Measurements from ENCODE around the gene RASSF3. TPM values are rescaled to one million over a fixed set of nuclear protein-coding genes. Genes with fewer than 3 reads are reported as not detected.

The RASSF3 gene
- polyA plus RNA-seq, 3 donors, result 6.6 to 77.9 (median 14.5) TPM

DNA sequence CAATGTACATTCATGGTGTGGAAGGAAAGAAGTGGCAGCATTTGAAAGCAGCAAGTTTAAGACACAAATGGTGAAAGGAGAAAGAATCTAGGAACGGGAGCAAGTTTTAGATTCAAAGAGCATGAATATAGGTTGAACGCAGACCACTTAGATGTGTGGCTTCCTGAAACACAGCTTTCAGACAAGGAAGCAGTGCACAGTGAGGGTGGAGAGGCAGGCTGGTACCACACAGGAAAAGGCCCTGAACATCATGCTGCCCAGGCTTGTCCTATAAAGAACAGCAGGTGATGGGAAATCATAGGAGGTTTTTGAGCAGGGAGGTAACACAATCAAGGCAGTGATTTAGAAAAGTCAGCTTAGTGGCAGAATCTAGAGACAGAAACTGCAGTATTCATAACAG is 113.3 kb downstream of the RASSF3 start:
- intact Hi-C loops (cut with micrococcal nuclease), result no loop called here
- peak overlapping the region in 1 of 7 donors; percentile 31 for H3K27ac Mint-ChIP-seq
- Histone ChIP-seq H3K4me3 (replicated peaks in 1 of 3; ENCODE audit: low read depth in 2 of 3, low read length in 3 of 3) (no peak overlapping the region), H3K9ac (ENCODE audit: insufficient read depth, low read length, poor library complexity, severe bottlenecking) (no peak overlapping the region), H4K20me1 (ENCODE audit: insufficient read depth, low read length) (peaks cover 6% of the 10 kb centered on the region), H3K36me3 (replicated peaks in 1 of 2; ENCODE audit: control insufficient read depth in 1 of 2, insufficient read depth in 2 of 2, low read length in 2 of 2) (peaks cover 86 to 97% of the 10 kb centered on the region in 2 donors), H3K27me3 (ENCODE audit: control insufficient read depth in 2 of 2, insufficient read depth in 2 of 2, low read length in 2 of 2) (no peaks in the 10 kb centered on the region), H3K4me2 (replicated peaks; ENCODE audit: extremely low read depth, low read length, poor library complexity, severe bottlenecking) (no peak overlapping the region), H3K79me2 (ENCODE audit: insufficient read depth, low read length) (no peaks in the 10 kb centered on the region), H3K9me3 (replicated peaks in 1 of 2; ENCODE audit: control insufficient read depth in 1 of 2, insufficient read depth in 1 of 2, low read length in 2 of 2) (no peaks in the 10 kb centered on the region), H3K27ac (ENCODE audit: low read depth in 1 of 2, low read length in 2 of 2) (peak overlapping the region in 1 of 2 donors; percentile 23), H2AFZ (ENCODE audit: insufficient read depth, low read depth, low read length, poor library complexity, severe bottlenecking) (no peak overlapping the region), H3K4me1 (ENCODE audit: control insufficient read depth in 1 of 2, insufficient read depth in 2 of 2, low read length in 2 of 2) (peaks cover 2% of the 10 kb centered on the region in 2 donors)
- TF ChIP-seq, protein P1, sequence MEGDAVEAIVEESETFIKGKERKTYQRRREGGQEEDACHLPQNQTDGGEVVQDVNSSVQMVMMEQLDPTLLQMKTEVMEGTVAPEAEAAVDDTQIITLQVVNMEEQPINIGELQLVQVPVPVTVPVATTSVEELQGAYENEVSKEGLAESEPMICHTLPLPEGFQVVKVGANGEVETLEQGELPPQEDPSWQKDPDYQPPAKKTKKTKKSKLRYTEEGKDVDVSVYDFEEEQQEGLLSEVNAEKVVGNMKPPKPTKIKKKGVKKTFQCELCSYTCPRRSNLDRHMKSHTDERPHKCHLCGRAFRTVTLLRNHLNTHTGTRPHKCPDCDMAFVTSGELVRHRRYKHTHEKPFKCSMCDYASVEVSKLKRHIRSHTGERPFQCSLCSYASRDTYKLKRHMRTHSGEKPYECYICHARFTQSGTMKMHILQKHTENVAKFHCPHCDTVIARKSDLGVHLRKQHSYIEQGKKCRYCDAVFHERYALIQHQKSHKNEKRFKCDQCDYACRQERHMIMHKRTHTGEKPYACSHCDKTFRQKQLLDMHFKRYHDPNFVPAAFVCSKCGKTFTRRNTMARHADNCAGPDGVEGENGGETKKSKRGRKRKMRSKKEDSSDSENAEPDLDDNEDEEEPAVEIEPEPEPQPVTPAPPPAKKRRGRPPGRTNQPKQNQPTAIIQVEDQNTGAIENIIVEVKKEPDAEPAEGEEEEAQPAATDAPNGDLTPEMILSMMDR (IDR thresholded peaks at IDR 0.05), result no peak
- peaks cover 82 to 94% of the 10 kb centered on the region in 2 donors for H3K36me3 Mint-ChIP-seq
- H3K4me3 Mint-ChIP-seq, result no peak overlapping the region
- H3K9me3 Mint-ChIP-seq, result no peaks in the 10 kb centered on the region
- peaks cover under 1% of the 10 kb centered on the region for H3K4me1 Mint-ChIP-seq
- peaks cover 0 to 1% (median 0%) of the 10 kb centered on the region in 3 donors for H3K27me3 Mint-ChIP-seq (ENCODE audit: low read depth in 3 of 3)
- WGBS (ENCODE audit: insufficient coverage), result 100% methylated on average over 2 of the region's 2 CpGs
- DNase-seq, result no peak

DNA sequence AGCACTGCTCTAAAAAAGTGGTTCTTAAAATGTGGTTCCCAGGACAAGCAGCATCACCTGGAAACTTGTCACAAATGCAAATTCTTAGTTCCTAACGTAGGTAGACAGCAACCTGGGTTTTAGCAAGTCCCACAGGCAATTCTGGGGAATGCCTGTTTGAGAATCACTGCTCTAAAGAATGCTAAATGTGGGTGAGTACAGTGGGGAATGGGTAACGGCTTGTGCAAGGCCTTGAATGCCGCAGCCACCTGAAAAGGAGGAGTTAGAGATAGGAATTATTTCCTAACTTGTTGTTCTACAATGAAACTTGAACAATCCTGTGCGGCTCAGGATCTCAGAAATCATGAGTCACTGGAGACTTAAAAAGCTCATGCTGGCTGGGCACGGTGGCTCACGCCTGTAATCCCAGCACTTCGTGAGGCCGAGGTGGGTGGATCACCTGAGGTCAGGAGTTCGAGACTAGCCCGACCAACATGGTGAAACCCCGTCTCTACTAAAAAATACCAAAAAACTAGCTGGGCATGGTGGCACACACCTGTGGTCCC is 114.0 kb downstream of the RASSF3 start:
- Histone ChIP-seq H3K4me1 (ENCODE audit: control insufficient read depth in 1 of 2, insufficient read depth in 2 of 2, low read length in 2 of 2) (peaks cover 0 to under 1% of the 10 kb centered on the region in 2 donors), H3K9ac (ENCODE audit: insufficient read depth, low read length, poor library complexity, severe bottlenecking) (no peak overlapping the region), H3K4me3 (replicated peaks in 1 of 3; ENCODE audit: low read depth in 2 of 3, low read length in 3 of 3) (no peak overlapping the region), H3K27me3 (ENCODE audit: control insufficient read depth in 2 of 2, insufficient read depth in 2 of 2, low read length in 2 of 2) (no peaks in the 10 kb centered on the region), H3K79me2 (ENCODE audit: insufficient read depth, low read length) (no peaks in the 10 kb centered on the region), H3K27ac (ENCODE audit: low read depth in 1 of 2, low read length in 2 of 2) (no peak overlapping the region), H3K36me3 (replicated peaks in 1 of 2; ENCODE audit: control insufficient read depth in 1 of 2, insufficient read depth in 2 of 2, low read length in 2 of 2) (peaks cover 90 to 99% of the 10 kb centered on the region in 2 donors), H4K20me1 (ENCODE audit: insufficient read depth, low read length) (peaks cover 6% of the 10 kb centered on the region), H3K9me3 (replicated peaks in 1 of 2; ENCODE audit: control insufficient read depth in 1 of 2, insufficient read depth in 1 of 2, low read length in 2 of 2) (no peaks in the 10 kb centered on the region), H2AFZ (ENCODE audit: insufficient read depth, low read depth, low read length, poor library complexity, severe bottlenecking) (no peak overlapping the region), H3K4me2 (replicated peaks; ENCODE audit: extremely low read depth, low read length, poor library complexity, severe bottlenecking) (no peak overlapping the region)
- Mint-ChIP-seq H3K27ac (peak overlapping the region in 1 of 7 donors; percentile 31), H3K4me3 (no peak overlapping the region), H3K36me3 (peaks cover 83 to 97% of the 10 kb centered on the region in 2 donors), H3K4me1 (no peaks in the 10 kb centered on the region), H3K9me3 (no peaks in the 10 kb centered on the region), H3K27me3 (ENCODE audit: low read depth in 3 of 3) (peaks cover 0 to 1% (median 0%) of the 10 kb centered on the region in 3 donors)
- 94% methylated on average over 7 of the region's 11 CpGs for WGBS (ENCODE audit: insufficient coverage)
- intact Hi-C loops (cut with micrococcal nuclease), result no loop called here
- TF ChIP-seq, protein P1 (IDR thresholded peaks at IDR 0.05), result no peak
- DNase-seq, result no peak

All from CD14-positive monocyte (primary cell).